ENCODE results near the gene BEST3. TPM values are rescaled to one million over a fixed set of nuclear protein-coding genes. Genes with fewer than 3 reads are reported as not detected.
A peak's percentile ranks its signal among the peaks of the same experiment; 100 is the strongest.

The BEST3 gene
- total and polyA plus RNA-seq, 3 donors from 2014 or later: 0.74 to 9.8 (median 2.1) TPM

- no peak for DNase-seq
- Histone ChIP-seq H3K4me1 (no peaks in the 10 kb centered on the region), H3K27ac (no peak overlapping the region), H3K9me3 (no peaks in the 10 kb centered on the region), H3K4me3 (no peak overlapping the region), H3K36me3 (ENCODE audit: low read depth, missing control alignments) (no peaks in the 10 kb centered on the region), H3K27me3 (no peaks in the 10 kb centered on the region)
- WGBS, 2 donors: 57 to 75% methylated on average over 7 of the region's 7 CpGs
- intact Hi-C loops (cut with DNase I; ENCODE audit: low total_unique reads): no loop called here
- no peak for TF ChIP-seq POLR2A (IDR thresholded peaks at IDR 0.05)
- no peak for TF ChIP-seq CTCF (IDR thresholded peaks at IDR 0.05)
Observed at GRCh38 chr12:69641546-69641945, 57.6 kb downstream of the BEST3 start.

GRCh38 chr12:69639400-69640016 is 59.6 kb downstream of the BEST3 start:
- WGBS, 2 donors: 27% methylated on average over 12 of the region's 12 CpGs
- Histone ChIP-seq H3K36me3 (ENCODE audit: low read depth, missing control alignments) (no peaks in the 10 kb centered on the region), H3K27me3 (no peaks in the 10 kb centered on the region), H3K27ac (no peak overlapping the region), H3K4me1 (no peaks in the 10 kb centered on the region), H3K9me3 (no peaks in the 10 kb centered on the region), H3K4me3 (no peak overlapping the region)
- peak; percentile 76 for DNase-seq
- TF ChIP-seq CTCF (IDR thresholded peaks at IDR 0.05): peak; percentile 30 to 79 (median 59)
- no peak for TF ChIP-seq POLR2A (IDR thresholded peaks at IDR 0.05)
- intact Hi-C loops (cut with DNase I; ENCODE audit: low total_unique reads): no loop called here

- Histone ChIP-seq H3K27ac (no peak overlapping the region), H3K27me3 (no peaks in the 10 kb centered on the region), H3K4me1 (no peaks in the 10 kb centered on the region), H3K4me3 (no peak overlapping the region), H3K36me3 (ENCODE audit: low read depth, missing control alignments) (no peaks in the 10 kb centered on the region), H3K9me3 (no peaks in the 10 kb centered on the region)
- intact Hi-C loops (cut with DNase I; ENCODE audit: low total_unique reads): no loop called here
- 89 to 98% methylated on average over 2 of the region's 2 CpGs for WGBS, 2 donors
- no peak for DNase-seq
- TF ChIP-seq POLR2A (IDR thresholded peaks at IDR 0.05): no peak
- TF ChIP-seq CTCF (IDR thresholded peaks at IDR 0.05): no peak
Observed at GRCh38 chr12:69633061-69633460, 66.0 kb downstream of the BEST3 start.

GRCh38 chr12:69630191-69630590 is 68.9 kb downstream of the BEST3 start:
- intact Hi-C loops (cut with DNase I; ENCODE audit: low total_unique reads): no loop called here
- DNase-seq: no peak
- Histone ChIP-seq H3K27me3 (no peaks in the 10 kb centered on the region), H3K9me3 (no peaks in the 10 kb centered on the region), H3K36me3 (ENCODE audit: low read depth, missing control alignments) (no peaks in the 10 kb centered on the region), H3K4me3 (no peak overlapping the region), H3K4me1 (no peaks in the 10 kb centered on the region), H3K27ac (no peak overlapping the region)
- TF ChIP-seq CTCF (IDR thresholded peaks at IDR 0.05) (no peak), POLR2A (IDR thresholded peaks at IDR 0.05) (no peak)
- 86 to 90% methylated on average over 6 of the region's 6 CpGs for WGBS, 2 donors

GRCh38 chr12:69627501-69627900 is 71.6 kb downstream of the BEST3 start:
- intact Hi-C loops (cut with DNase I; ENCODE audit: low total_unique reads): no loop called here
- DNase-seq: no peak
- no peak for TF ChIP-seq POLR2A (IDR thresholded peaks at IDR 0.05)
- TF ChIP-seq CTCF (IDR thresholded peaks at IDR 0.05): no peak
- 78 to 90% methylated on average over 8 of the region's 8 CpGs for WGBS, 2 donors
- H3K4me3 ChIP-seq: no peak overlapping the region
- no peak overlapping the region for H3K27ac ChIP-seq
- no peaks in the 10 kb centered on the region for H3K36me3 ChIP-seq (ENCODE audit: low read depth, missing control alignments)
- H3K27me3 ChIP-seq: no peaks in the 10 kb centered on the region
- no peaks in the 10 kb centered on the region for H3K4me1 ChIP-seq
- H3K9me3 ChIP-seq: no peaks in the 10 kb centered on the region

All from testis (tissue), 3 donors.